ENCODE results near the gene RNU1-2.
"Not testable (repeated sequence)": the region's sequence is repeated elsewhere in the genome, so short reads cannot be mapped to it uniquely, and the experiment has no call there.

- not testable (repeated sequence) for TF ChIP-seq CTCF, POLR2A (IDR thresholded peaks at IDR 0.05)
Measured at GRCh38 chr1:16862415-16862814, 33.4 kb upstream of the RNU1-2 start.
